GM23338 (cell line): ENCODE measurements around the gene STAT3.

Experiments
- POLR2AphosphoS5 ChIP-seq: IDR thresholded peaks from 2 replicates; pipeline ENCODE4 v1.6.1; 2016; ENCODE audit warnings: antibody characterized with exemption, low read depth
- TF ChIP-seq, protein P1 (sequence below): IDR thresholded peaks from one replicate; pipeline ENCODE4 v1.6.1; 2018; ENCODE audit warnings: antibody characterized with exemption; ENCODE audit not compliant: unreplicated experiment
- TF ChIP-seq, protein P2 (sequence below), 2 experiments: fragments of 200-600 bp in 1 of 2; sonication (generic) in 1 of 2; conservative IDR thresholded peaks; 2 replicates each; pipeline versions ENCODE4 v1.5.1 to v1.6.1; 2016 to 2017; ENCODE audit warnings: antibody characterized with exemption in 2 of 2, low read depth in 2 of 2, mild to moderate bottlenecking in 2 of 2, moderate library complexity in 1 of 2

DNA sequence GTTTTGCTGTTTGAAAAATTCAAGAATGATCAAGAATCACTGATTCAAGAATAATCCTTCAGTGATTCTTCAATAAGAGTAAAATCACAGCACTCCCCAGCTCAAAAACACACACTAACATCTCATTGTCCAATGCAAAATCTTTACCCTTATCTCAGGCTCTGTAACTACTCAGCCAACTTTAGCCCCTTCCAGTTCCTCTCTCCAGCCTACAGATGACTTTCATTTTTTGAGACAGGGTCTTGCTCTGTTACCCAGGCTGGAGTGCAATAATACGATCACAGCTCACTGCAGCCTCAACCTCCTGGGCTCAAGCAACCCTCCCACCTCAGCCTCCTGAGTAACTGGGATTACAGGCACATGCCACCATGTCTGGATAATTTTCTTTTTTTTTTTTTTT lies 25.0 kb downstream of the STAT3 start:
- TF ChIP-seq, protein P1, sequence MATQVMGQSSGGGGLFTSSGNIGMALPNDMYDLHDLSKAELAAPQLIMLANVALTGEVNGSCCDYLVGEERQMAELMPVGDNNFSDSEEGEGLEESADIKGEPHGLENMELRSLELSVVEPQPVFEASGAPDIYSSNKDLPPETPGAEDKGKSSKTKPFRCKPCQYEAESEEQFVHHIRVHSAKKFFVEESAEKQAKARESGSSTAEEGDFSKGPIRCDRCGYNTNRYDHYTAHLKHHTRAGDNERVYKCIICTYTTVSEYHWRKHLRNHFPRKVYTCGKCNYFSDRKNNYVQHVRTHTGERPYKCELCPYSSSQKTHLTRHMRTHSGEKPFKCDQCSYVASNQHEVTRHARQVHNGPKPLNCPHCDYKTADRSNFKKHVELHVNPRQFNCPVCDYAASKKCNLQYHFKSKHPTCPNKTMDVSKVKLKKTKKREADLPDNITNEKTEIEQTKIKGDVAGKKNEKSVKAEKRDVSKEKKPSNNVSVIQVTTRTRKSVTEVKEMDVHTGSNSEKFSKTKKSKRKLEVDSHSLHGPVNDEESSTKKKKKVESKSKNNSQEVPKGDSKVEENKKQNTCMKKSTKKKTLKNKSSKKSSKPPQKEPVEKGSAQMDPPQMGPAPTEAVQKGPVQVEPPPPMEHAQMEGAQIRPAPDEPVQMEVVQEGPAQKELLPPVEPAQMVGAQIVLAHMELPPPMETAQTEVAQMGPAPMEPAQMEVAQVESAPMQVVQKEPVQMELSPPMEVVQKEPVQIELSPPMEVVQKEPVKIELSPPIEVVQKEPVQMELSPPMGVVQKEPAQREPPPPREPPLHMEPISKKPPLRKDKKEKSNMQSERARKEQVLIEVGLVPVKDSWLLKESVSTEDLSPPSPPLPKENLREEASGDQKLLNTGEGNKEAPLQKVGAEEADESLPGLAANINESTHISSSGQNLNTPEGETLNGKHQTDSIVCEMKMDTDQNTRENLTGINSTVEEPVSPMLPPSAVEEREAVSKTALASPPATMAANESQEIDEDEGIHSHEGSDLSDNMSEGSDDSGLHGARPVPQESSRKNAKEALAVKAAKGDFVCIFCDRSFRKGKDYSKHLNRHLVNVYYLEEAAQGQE: no peak
- TF ChIP-seq, protein P2, sequence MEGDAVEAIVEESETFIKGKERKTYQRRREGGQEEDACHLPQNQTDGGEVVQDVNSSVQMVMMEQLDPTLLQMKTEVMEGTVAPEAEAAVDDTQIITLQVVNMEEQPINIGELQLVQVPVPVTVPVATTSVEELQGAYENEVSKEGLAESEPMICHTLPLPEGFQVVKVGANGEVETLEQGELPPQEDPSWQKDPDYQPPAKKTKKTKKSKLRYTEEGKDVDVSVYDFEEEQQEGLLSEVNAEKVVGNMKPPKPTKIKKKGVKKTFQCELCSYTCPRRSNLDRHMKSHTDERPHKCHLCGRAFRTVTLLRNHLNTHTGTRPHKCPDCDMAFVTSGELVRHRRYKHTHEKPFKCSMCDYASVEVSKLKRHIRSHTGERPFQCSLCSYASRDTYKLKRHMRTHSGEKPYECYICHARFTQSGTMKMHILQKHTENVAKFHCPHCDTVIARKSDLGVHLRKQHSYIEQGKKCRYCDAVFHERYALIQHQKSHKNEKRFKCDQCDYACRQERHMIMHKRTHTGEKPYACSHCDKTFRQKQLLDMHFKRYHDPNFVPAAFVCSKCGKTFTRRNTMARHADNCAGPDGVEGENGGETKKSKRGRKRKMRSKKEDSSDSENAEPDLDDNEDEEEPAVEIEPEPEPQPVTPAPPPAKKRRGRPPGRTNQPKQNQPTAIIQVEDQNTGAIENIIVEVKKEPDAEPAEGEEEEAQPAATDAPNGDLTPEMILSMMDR (conservative IDR thresholded peaks at IDR 0.05; ENCODE audit: low read depth in 2 of 2): no peak
- TF ChIP-seq POLR2AphosphoS5: no peak
